GM23248 (cell line): Measurements from ENCODE around the gene PDP2.

Experiments
- EZH2 ChIP-seq: fragments of 200-600 bp; sonication (generic); IDR thresholded peaks from 2 replicates; pipeline ENCODE4 v1.6.1; 2018; ENCODE audit warnings: antibody characterized with exemption, mild to moderate bottlenecking; ENCODE audit not compliant: insufficient read depth, poor library complexity, severe bottlenecking
- EZH2phosphoT487 ChIP-seq: fragments of 200-600 bp; sonication (generic); IDR thresholded peaks from 2 replicates; pipeline ENCODE4 v1.6.1; 2018; ENCODE audit warnings: antibody characterized with exemption, moderate library complexity, mild to moderate bottlenecking, low read depth; ENCODE audit not compliant: insufficient read depth

DNA sequence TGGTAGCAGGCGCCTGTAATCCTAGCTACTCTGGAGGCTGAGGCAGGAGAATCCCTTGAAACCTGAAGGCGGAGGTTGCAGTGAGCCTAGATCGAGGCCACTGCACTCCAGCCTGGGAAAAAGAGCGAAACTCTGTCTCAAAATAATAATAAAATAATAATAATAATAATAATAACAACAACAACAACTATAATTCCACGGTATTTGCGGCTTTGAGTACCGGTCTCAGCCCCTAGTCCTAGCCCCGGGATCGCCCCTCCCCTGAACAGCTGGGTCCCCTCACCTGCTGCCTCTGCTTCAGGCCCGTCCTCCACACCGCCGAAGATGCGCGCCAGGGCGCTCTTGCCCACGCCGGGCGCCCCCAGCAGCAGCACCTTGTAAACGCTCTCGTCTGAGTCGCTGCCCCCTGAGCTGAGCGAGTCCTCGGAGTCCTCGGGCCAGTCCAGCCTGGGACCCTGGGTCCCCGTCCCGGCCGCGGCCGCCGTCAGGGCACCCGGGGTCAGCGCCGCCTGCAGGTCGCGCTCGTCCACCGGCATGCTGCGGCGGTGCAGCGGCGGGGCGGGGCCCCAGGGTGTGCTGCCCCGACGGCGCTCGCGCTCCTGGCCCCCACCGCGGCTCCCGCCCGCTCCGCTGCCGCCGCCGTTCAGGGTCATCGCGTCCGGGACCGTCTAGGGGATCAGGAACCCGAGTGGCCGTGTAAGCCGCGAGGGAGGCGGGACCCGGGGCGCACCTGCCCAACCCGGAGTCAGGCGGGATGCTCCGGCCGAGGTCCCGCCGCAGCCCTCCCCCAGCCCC is 44.4 kb downstream of the PDP2 start:
- TF ChIP-seq EZH2 (no peak), EZH2phosphoT487 (no peak)
